HS-27A (cell line): ENCODE measurements around the gene MALL.
"Not testable (repeated sequence)": the region's sequence is repeated elsewhere in the genome, so short reads cannot be mapped to it uniquely, and the experiment has no call there.

Experiments used
- DNase-seq: peaks from one replicate; pipeline ENCODE4 v3.0.0-alpha.2; 2012; ENCODE audit warnings: low read depth, missing footprints

MALL gene

DNA sequence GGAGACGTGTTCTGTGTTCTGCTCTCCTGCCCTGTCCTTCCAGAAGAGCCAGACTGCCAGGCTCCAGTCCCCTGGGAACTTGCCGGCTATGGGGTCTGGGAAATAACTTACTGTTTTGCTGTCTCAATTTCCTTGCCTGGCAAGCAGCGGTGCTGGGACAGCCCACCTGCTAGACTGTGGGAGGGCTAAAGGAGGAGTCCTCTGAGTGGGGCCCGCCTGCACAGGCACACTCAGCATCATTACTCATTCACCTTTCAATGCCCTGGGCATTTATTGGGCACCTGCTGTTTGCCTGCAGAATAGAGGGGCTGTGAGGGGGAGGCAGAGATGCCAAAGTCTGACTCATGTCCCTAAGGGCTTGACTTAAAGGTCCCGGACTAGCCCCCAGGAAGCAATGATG is 65.4 kb downstream of the MALL start:
- not testable (repeated sequence) for DNase-seq

GRCh38 chr2:110049769-110050168 is 65.9 kb downstream of the MALL start:
- not testable (repeated sequence) for DNase-seq

DNA sequence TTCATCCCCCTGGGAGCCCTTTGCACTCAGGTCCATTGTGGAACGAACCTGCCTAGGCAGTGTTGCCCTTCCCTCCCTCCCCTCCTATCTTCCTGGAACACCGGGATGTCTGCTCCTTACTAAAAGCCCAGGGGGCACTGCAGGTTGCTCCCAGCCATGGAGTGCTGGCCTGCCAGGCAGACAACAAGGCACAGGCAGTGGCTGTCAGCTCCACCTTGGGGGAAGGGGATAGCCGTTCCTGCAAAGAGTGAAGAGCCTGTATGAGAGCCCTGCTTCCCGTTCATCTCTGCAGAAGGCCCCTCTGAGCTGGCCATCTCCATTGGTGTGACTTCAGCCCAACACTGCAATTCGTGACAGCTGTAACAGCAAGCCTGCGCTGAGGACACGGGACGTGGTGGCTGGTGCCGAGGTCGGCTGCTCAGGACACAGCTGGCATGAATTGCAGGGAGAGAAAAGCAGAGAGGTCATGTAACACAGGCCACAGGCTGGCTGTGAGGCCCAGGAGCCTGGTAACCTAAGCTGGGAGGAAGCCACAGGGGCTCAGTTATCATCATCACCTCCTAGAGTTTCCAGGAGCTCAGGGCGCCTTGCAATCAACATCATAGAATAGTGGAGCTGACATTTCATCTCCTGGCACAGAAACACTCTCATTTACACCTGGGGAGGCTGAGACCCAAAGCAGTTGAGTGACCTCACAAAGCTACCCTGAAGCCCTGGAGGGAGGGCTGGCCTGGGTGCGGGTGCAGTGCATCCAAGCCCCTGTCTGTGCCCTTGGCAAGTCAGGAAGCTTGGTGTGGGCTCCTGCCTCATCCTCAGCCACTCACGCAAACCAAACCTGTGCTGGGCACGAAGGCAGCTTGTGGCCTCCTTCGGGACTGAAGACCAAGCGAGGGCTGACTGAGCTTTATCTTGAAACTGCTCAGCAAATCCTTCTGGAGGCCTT is 67.1 kb downstream of the MALL start:
- not testable (repeated sequence) for DNase-seq

DNA sequence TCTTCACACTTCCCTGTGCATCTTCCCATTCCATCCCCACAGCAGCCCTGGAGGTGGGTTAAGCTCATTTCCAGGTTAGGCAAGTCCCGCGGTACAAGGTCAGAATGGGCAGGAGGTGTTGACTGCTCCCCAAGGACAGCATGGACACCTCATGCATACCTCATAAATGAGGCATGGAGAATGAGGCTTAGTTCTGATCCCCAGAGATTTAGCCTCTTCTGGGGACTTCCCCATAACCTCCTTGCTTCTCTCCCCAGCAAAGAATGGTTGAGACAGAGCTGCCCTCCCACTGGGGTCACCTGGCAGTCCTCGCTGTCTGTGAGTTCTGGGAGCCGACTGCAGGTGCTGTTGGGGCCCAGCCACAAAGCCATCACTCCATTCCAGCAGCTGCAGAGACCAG is 68.4 kb downstream of the MALL start:
- not testable (repeated sequence) for DNase-seq

DNA sequence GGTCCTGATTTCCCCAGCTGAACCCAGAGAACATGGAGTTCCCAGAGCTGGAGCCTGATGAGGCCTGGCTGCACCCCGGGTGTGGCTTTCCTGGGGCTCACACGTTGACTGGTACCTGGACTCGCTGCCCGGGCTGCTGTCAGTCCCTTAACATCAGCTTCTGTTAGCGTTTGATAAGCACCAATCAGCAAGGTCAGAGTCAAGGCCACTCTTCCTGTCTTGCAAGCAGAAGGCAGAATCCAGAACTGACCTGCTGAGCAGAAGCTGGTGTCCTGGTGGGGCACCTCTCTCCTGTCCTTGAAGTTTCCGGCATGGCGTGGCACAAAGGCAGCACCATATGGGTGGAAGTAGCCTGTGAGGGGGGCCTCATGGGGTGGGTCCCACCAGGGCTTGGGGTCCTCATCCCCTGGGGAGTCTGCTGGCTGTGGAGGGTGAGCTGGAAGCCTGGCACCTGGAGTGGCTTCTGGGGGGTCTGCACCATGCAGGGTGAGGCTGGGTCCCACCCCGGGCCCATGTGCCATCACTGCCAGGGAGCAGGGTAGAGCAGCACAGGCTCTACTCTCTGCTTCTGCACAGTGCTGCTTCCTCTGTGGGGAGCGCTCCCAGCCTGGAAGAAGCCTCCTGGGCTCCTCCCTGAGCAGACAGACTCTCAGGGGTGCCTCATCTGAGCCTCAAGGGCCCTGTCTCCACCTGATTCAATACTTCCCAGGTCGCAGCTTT is 73.5 kb downstream of the MALL start:
- not testable (repeated sequence) for DNase-seq

DNA sequence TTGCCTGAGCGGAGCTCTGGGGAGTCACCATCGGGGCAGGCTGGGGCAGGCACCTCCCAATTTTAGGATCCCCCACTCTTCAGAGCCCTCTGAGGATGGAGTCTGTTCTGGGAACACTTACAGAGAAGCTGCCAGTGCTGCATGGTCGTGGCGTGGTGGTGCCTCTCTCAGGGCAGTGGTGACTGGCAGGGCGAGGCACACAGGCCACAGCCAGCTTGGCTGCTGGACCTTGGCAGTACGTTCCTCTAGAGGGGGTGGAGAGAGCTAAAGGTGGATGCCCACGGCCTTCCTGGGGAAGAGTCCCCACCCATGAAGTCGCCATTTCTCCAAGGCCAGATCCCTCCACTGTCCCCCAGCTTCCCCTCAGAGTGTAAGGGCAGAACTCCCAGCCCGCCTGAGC is 78.3 kb downstream of the MALL start:
- DNase-seq = not testable (repeated sequence)

DNA sequence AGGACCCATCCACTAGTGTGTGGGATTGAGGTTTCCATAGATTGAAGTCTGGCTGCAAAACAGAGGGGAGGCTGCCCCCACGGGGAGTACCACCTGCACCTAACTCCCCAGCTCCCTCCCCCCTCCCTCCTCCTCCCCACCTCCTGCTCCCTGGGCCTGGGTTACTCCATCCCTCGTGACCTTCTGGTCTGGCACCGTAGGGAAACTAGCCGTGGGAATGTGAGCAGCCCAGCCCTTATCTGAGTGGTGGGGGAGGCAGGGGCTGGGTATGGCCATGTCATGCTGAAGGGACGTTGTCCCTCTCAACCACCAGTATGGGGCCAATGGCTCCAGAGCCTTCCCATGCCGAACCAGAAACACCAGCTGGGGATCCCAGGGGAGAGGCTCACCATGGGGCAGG is 80.2 kb downstream of the MALL start:
- not testable (repeated sequence) for DNase-seq

GRCh38 chr2:110034935-110035334 is 80.7 kb downstream of the MALL start:
- DNase-seq = not testable (repeated sequence)
